Caco-2 (cell line): ENCODE data around the gene LRRK1. TPM values are rescaled to one million over a fixed set of nuclear protein-coding genes. Genes with fewer than 3 reads are reported as not detected.

Experiments used
- BruUV-seq: library from RNA; stranded (reverse); fragments of 400-500 nt; replicated peaks from 2 replicates; lab custom pipeline; 2021; lab: Mats Ljungman, UMichigan
- CTCF ChIA-PET: fragments of 300-600 bp; sonication (Branson Sonifier 250); formaldehyde crosslinking; loops from one replicate; lab custom pipeline; 2022; ENCODE audit warnings: antibody characterized with exemption; lab: Charles Lee
- POLR2A ChIA-PET: fragments of 300-600 bp; sonication (Branson Sonifier 250); formaldehyde crosslinking; loops from one replicate; lab custom pipeline; 2022; ENCODE audit warnings: antibody characterized with exemption; lab: Charles Lee
- DNase-seq, 2 experiments: peaks; one replicate each; pipeline versions ENCODE4 v3.0.0 to v3.0.0-alpha.2; 2020 to 2022
- H3K27me3 ChIP-seq: replicated peaks from 2 replicates; pipeline ENCODE4 v1.6.0; 2011; ENCODE audit warnings: low read length; ENCODE audit not compliant: control insufficient read depth, insufficient read depth
- H3K36me3 ChIP-seq: 2 replicates; pipeline ENCODE4 v1.5.1; 2011; ENCODE audit warnings: low read length; ENCODE audit not compliant: control insufficient read depth, insufficient read depth
- H3K4me1 ChIP-seq: fragments of 250-450 bp; sonication (Bioruptor Pico); 2 replicates; pipeline ENCODE4 v1.5.1; 2020; ENCODE audit warnings: mild to moderate bottlenecking
- H3K4me3 ChIP-seq: 2 replicates; pipeline ENCODE4 v1.5.1; 2011; ENCODE audit warnings: low read depth, mild to moderate bottlenecking, control low read depth, low read length
- H3K9me3 ChIP-seq: fragments of 250-450 bp; sonication (Bioruptor Pico); 2 replicates; pipeline ENCODE4 v1.5.1; 2020; ENCODE audit warnings: mild to moderate bottlenecking, moderate library complexity
- H3K27ac Mint-ChIP-seq: one replicate; pipeline ENCODE4 v1.8.0; 2022; ENCODE audit warnings: mixed read lengths; ENCODE audit not compliant: unreplicated experiment
- H3K27me3 Mint-ChIP-seq: one replicate; pipeline ENCODE4 v1.8.0; 2022; ENCODE audit warnings: mixed read lengths; ENCODE audit not compliant: insufficient read depth, unreplicated experiment
- H3K36me3 Mint-ChIP-seq: one replicate; pipeline ENCODE4 v1.8.0; 2022; ENCODE audit warnings: mild to moderate bottlenecking, mixed read lengths; ENCODE audit not compliant: insufficient read depth, unreplicated experiment
- H3K4me1 Mint-ChIP-seq: one replicate; pipeline ENCODE4 v1.8.0; 2022; ENCODE audit warnings: low read depth, mixed read lengths; ENCODE audit not compliant: unreplicated experiment
- H3K4me3 Mint-ChIP-seq: one replicate; pipeline ENCODE4 v1.8.0; 2022; ENCODE audit warnings: mild to moderate bottlenecking, moderate library complexity, mixed read lengths; ENCODE audit not compliant: unreplicated experiment
- H3K9me3 Mint-ChIP-seq: one replicate; pipeline ENCODE4 v1.8.0; 2022; ENCODE audit warnings: mixed read lengths; ENCODE audit not compliant: unreplicated experiment
- CTCF ChIP-seq, 2 experiments: fragments of 200-600 bp in 1 of 2; IDR thresholded peaks; 1 replicate in 1 of 2; 2 replicates in 1 of 2; pipeline versions ENCODE4 v1.5.1 to v1.8.0; 2011 to 2022; ENCODE audit warnings: antibody characterized with exemption in 1 of 2, control low read depth in 1 of 2, inconsistent platforms in 1 of 2, low read depth in 1 of 2, low read length in 1 of 2, mild to moderate bottlenecking in 1 of 2, moderate library complexity in 1 of 2; ENCODE audit not compliant: insufficient read depth in 1 of 2, severe bottlenecking in 1 of 2, unreplicated experiment in 1 of 2
- intact Hi-C: fragments of 100-400 bp; cut with micrococcal nuclease; formaldehyde crosslinking; loops from one replicate; pipeline ENCODE4 v1.10.0; 2022; ENCODE audit not compliant: unreplicated experiment
- total RNA-seq: library from RNA; stranded (reverse); gene quantifications from 2 replicates; pipeline ENCODE4 v1.2.3, GENCODE V29; 2022

The LRRK1 gene
- total RNA-seq, 1 experiment from 2014 or later: 12.0 TPM

GRCh38 chr15:100926971-100927756 lies 8.0 kb downstream of the LRRK1 start:
- no peaks in the 10 kb centered on the region for H3K27me3 ChIP-seq
- no peaks in the 10 kb centered on the region for H3K9me3 ChIP-seq
- no peak for TF ChIP-seq CTCF (IDR thresholded peaks at IDR 0.05; ENCODE audit: insufficient read depth in 1 of 2, low read depth in 1 of 2, low read length in 1 of 2, severe bottlenecking in 1 of 2, unreplicated experiment in 1 of 2)
- H3K9me3 Mint-ChIP-seq: no peaks in the 10 kb centered on the region
- H3K27me3 Mint-ChIP-seq: no peaks in the 10 kb centered on the region
- no peak overlapping the region for H3K27ac Mint-ChIP-seq
- peaks cover 14% of the 10 kb centered on the region for H3K4me1 ChIP-seq
- ChIA-PET POLR2A (interaction anchor here (0.6 kb wide), 1 partner anchor 362 kb away, joined by 4 read pairs; no protein-coding TSS in a partner anchor), CTCF (no interaction called here)
- BruUV-seq: no TSS peak
- peaks cover 21% of the 10 kb centered on the region for H3K4me1 Mint-ChIP-seq
- intact Hi-C loops: no loop called here
- peaks cover 12% of the 10 kb centered on the region for H3K36me3 Mint-ChIP-seq
- no peak for DNase-seq
- H3K4me3 Mint-ChIP-seq: no peak overlapping the region
- H3K4me3 ChIP-seq: no peak overlapping the region
- no peaks in the 10 kb centered on the region; the same call in none of the 2 replicates for H3K36me3 ChIP-seq

- Mint-ChIP-seq H3K4me3 (peak overlapping the region; percentile 21), H3K9me3 (no peaks in the 10 kb centered on the region), H3K4me1 (peaks cover 21% of the 10 kb centered on the region), H3K27me3 (no peaks in the 10 kb centered on the region), H3K27ac (peak overlapping the region; percentile 79), H3K36me3 (peaks cover 12% of the 10 kb centered on the region)
- intact Hi-C loops: loop anchor here (2.0 kb wide), 1 partner anchor 16 kb away; no protein-coding TSS in a partner anchor
- DNase-seq: peak; percentile 70 to 73
- H3K9me3 ChIP-seq: no peaks in the 10 kb centered on the region
- no peak for TF ChIP-seq CTCF (IDR thresholded peaks at IDR 0.05; ENCODE audit: insufficient read depth in 1 of 2, low read depth in 1 of 2, low read length in 1 of 2, severe bottlenecking in 1 of 2, unreplicated experiment in 1 of 2)
- peaks cover 14% of the 10 kb centered on the region for H3K4me1 ChIP-seq
- ChIA-PET CTCF (interaction anchor here (1.6 kb wide), 1 partner anchor 10 kb away, joined by 11 read pairs; the partner anchor contains the start of gene LRRK1), POLR2A (no interaction called here)
- H3K4me3 ChIP-seq: no peak overlapping the region
- H3K27me3 ChIP-seq: no peaks in the 10 kb centered on the region
- H3K36me3 ChIP-seq: no peaks in the 10 kb centered on the region; the same call in none of the 2 replicates
- BruUV-seq: no TSS peak
These were observed 9.6 kb downstream of the LRRK1 start for GRCh38 chr15:100928632-100929280.

GRCh38 chr15:100929641-100930042 lies 10.5 kb downstream of the LRRK1 start:
- Mint-ChIP-seq H3K27me3 (no peaks in the 10 kb centered on the region), H3K4me3 (peak overlapping the region; percentile 21), H3K4me1 (peaks cover 21% of the 10 kb centered on the region), H3K36me3 (peaks cover 12% of the 10 kb centered on the region), H3K9me3 (no peaks in the 10 kb centered on the region), H3K27ac (peak overlapping the region; percentile 79)
- ChIA-PET CTCF (interaction anchor here (0.7 to 1.6 kb wide), 2 partner anchors 11 to 1197 kb away, joined by 3 to 11 read pairs; partner anchors contain the start of genes LRRK1 and LYSMD4), POLR2A (no interaction called here)
- no peaks in the 10 kb centered on the region; the same call in none of the 2 replicates for H3K36me3 ChIP-seq
- no TSS peak for BruUV-seq
- H3K9me3 ChIP-seq: no peaks in the 10 kb centered on the region
- H3K4me1 ChIP-seq: peaks cover 14% of the 10 kb centered on the region
- no peak for TF ChIP-seq CTCF (IDR thresholded peaks at IDR 0.05; ENCODE audit: insufficient read depth in 1 of 2, low read depth in 1 of 2, low read length in 1 of 2, severe bottlenecking in 1 of 2, unreplicated experiment in 1 of 2)
- peak in 1 of 2 experiments; percentile 51 for DNase-seq
- no peaks in the 10 kb centered on the region for H3K27me3 ChIP-seq
- H3K4me3 ChIP-seq: no peak overlapping the region
- intact Hi-C loops: loop anchor here (2.0 kb wide), 1 partner anchor 15 kb away; no protein-coding TSS in a partner anchor
